ENCODE measurements around the gene SIGLEC1. TPM values are rescaled to one million over a fixed set of nuclear protein-coding genes. Genes with fewer than 3 reads are reported as not detected.

Gene SIGLEC1
- polyA plus RNA-seq, 10 donors = 3.1 to 8.0 (median 4.6) TPM

DNA sequence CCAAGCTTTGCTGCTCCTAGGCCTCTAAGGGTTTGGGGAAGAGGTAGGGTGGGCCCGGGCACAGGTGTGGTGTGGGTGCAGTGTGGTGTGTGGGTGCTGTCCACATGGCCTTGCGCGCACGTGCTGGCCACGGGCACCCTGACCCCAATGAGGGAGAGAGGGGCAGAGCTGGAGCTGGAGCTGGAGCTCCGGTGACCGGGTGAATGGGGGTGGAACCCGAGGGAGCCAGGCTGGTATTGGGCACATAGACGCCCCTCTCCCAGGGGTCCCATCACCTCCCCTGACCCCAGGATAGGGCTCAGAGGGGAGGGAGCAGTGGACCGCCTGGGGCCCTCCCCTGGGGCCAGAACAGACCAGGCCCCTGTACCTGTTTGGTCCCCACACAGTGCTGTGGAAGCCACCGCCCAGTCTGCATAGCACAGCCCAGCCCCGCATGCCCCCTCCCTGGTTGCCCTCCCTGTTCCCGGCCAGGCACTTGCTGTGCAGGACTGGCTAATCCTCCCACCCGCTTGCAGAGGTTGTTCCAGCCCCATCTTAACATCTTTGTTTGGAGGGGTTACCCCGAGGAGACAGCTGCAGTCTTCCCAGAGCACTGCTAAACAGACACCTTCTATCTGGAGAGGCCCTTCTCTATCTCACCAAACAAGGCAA lies 31.6 kb downstream of the SIGLEC1 start:
- DNase-seq = no peak

DNA sequence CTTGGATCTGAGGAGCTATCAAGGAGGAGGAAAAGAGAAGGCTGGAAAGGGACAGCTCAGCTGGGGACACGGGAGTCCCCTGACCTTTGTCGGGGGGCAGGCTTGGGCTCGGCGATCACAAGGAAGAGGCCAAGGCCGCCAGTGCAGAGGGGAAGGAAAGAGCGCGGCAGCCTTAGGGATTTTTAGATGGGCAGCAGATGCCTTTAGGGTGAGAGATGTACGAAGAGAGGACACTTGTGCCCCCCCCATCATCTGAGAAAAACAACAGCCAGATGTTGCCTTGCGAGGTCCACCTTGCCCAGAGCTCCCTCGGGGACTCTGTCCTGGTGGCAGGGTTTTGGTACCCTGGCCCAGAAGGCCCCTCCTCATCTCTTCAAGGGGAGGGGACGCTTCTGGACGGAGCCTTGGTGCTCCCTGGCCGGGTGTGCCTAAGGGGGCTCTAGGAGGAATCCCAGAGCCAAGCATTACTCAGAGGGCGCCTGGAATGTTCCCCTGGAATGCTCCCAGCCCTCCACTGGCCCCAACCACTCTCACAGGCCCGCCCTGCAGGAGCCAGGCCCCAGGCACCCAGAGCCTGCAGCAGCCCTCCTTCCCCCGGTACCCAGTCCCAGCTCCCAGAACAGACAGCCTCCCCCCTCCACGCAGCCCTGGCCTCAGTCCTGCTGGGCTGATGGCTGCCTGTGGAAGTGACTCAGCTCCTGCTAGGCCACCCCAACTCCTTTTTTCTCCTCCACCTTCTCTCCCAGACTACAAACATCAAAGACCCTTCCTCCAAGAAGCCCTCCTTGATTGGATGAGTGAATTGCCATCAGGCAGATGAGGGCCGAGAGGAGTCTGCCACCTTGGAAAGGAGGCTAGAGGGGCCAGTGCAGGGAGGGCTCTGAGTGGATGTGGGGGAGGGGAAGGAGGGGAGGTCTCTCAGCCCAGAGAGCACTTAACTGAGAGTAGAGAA lies 32.4 kb downstream of the SIGLEC1 start:
- peak in 2 of 3 donors; percentile 40 to 78 for DNase-seq

DNA sequence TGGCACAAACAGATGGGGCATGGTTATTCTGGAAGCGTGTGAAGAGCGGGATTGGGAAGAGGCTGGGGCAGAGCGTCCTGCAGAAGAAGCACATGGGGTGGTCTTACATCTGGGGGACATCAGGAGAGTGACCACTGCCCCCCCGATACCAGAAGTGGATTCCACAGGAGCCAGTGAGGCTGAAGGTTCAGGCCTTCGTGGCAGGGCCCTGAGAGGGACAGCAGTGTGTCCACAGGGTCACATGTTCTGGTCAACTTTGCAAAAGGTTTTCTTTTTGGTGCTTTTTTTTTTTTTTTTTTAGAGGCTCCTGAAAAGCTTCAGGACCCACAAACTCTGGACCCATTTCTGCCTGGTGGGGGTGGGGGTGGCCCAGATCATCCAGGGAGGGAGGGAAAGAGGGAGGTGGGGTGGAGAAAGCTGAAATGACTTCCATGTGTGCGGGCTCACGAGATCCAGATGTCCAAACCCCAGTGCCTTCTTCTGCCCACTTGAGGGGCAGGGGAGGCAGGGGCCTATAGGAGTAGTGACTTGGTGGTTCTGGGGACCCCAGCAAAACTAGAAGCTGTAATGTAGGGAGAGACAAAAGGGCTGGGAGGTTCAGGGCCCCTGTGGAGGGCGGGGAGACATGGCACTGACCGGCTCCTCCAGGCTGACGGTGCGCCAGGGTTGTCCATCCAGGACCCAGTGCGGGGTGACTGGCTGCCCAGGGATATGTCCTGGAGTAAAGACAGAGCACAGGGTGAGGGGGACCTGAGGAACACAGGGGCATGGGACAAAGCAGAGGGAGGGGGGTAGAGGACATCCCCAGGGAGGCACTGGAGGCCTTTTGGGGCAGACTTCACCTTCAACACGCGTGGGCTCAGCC lies 33.3 kb downstream of the SIGLEC1 start:
- peak in 2 of 3 donors; percentile 35 to 60 for DNase-seq

DNA sequence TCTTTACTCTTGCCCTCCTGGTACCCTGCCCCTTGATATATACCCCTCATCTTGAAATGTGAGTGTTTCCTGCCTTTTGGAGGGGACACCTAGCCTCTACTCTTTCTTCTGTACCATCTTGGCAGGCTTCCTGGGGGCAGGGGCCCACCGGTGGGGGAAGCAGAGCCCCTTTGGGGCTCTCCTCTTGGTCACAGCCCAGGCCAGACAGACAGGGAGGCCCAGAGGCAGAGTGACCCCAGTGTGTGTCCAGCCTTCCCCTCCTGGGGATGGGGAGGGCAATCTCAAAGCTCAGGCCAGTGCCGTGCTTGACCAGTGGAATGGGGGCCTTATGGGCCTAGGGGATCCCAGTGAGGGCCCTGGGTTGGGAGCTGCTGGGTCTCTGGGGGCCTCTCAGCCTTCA lies 34.2 kb downstream of the SIGLEC1 start:
- DNase-seq = no peak

DNA sequence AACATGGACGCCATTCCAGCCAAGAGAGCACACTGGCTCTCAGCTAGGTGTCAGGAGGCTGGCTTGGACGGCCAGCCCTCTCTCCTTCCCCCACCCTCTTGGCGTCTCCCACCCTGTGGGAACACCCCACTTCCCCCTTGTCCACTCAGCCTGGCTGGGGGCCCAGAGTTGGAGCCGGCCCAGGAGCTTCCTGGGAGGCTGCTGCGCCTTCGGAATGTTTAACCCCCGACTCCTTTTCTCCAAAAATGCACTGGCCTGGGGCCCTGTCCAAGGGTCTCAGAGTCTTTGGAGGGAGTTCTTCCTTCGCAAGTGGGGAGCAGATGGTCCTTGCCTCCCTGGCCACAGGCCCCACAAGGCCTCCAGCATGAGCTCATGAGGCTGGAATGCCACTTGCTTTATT lies 34.7 kb downstream of the SIGLEC1 start:
- DNase-seq = peak in 2 of 3 donors; percentile 76 to 91

DNA sequence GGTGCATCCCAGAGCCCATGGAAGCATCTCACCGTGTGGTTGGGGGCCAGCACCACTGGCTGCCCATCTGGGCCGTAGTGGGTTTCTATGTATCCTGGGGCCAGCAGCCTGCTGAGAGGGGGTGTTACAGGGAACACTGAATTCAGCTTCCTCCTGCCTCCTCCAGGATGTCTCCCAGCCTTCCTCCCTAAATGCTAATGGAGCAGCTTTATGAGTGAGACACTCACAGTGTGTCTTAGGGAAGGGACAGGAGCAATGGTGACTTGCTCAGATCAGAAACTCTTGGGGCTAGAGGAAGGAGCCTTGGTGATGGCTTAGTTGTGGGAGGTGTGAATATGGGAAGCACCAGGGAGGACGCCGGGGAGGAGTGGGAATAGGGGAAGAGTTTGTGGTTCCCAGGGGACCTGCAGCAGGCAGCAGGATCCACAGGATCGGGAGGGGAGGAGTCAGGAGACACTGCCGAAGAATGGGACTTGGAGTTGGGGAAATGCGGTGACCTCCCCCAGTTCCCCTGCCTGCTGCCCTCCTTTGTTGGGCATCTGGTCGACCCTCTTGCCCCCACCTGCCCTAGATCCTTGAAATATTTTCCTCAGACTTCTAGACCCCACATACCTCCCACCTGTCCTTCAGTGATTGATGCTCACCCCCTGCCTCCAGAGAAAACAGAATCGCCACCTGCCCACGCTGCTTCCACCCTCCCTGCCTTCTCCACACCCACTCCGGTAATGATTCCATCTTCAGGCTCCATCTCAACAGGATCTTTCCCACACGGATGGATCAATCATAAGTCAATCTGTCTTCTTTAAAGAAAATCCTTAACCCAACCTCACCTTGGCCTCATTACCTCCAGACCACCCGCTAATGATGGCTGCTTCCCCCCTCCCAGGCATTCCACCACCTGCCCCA lies 37.2 kb downstream of the SIGLEC1 start:
- DNase-seq = no peak

DNA sequence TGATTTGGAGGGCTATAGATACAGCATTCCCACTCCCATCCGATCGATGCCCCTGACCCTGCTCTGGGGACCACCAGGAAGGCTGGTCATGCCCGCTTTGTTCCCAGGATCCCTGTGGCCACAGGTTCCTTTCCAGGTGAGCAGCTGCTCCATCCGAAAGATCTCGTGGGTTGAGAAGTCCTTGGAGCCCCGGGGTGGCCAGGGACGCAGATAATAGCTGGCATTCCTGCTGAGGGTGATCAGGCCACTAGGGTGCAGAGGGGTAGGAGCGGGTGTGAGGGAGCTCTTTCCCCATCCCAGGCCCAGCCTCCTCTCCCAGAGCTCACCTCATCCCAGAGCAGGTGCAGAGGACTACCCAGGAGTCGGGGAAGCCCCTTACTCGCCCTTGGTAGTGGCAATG lies 38.0 kb downstream of the SIGLEC1 start:
- DNase-seq = no peak

DNA sequence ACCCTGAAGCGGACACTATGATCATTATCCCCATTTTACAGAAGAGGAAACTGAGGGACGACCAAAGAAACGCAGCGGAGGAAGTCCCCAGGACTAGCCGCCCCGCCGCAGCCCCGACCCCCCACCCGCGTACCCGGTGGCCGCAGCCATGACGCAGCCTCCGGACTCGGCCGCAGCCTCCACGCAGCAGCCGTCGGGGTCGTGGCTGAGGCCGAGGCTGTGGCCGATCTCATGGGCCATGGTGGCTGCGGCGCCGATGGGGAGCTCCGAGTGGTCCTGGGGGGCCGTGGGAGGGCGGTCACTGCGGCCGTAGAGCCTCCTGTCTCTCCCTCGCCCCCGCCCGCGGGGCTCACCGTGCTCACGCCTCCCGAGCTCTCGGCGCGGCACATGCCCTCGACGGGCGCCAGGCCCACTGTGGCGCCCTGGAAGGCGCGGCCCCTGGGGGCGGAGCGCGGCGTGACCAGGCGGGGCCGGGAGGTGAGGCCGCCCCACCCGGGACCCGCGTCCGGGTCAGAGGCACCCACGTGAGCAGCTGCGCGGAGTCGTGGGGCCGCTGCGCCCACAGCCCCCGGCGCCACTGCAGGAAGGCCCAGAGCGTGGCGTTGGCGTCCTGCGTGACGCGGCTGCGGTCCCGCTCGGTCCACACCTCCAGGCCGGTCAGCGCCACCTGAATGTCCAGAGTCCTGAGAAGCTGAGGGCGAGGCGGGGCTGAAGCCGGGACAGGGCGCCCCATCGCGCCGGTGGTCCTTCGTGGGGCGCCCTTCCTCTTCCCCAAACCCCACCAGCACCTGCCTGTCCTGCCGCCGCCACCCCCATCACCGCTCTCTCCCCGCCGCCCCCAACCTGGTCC lies 39.0 kb downstream of the SIGLEC1 start:
- DNase-seq = no peak

DNA sequence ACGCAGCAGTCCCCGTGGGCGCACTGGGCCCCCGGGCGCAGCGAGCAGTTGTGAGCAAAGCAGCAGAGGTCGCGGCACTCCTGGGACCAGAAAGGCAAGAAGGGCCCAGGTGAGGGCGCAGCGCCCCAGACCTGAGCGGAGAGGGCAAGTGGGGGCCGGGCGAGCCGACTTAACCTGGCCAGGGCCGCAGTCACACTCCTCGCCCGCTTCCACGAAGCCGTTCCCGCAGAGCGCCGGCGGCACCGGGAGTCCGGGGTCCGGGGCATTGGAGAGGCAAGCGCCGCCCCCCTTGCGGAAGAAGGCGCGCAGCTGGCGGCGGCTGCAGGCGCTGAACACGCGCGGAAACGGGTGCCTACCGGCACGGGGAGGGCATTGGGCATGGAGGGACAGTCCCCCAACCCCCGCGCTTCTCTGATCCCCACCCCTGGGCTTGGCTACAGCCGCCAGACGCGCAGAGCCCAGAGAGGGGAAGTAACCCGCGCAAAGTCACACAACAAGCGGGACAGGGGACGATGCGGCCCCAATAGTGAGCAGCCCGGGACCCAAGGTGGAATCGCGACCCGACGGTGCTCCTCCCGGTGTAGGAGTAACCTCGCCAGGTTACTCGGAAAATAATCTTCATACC lies 39.7 kb downstream of the SIGLEC1 start:
- DNase-seq = no peak

DNA sequence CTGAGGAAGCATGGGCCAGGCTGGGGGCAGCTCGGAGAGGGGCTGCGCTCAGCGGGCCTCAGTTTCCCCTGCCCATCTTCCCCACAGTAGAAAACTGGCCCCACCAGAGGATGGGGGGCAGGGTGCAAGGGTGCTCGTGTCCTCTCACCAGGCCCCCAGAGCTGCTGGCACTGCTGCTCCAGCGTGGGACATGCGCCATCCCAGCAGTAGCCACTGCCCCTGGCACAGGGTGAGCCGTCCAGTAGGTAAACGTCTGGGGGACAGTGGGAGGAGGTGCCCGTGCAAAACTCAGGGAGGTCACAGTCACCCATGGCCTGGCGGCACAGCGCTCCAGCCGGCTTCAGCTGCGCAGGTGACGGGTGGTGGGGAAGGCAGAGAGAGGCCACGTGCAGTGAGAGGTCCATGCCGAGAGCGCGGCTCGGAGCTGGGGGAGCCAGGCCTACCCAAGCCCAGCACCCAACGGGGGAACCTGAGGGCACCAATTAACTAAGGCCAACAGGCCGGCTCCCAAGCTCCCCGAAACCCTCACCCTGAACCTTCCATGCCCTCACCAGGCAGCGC lies 40.3 kb downstream of the SIGLEC1 start:
- DNase-seq = no peak

DNA sequence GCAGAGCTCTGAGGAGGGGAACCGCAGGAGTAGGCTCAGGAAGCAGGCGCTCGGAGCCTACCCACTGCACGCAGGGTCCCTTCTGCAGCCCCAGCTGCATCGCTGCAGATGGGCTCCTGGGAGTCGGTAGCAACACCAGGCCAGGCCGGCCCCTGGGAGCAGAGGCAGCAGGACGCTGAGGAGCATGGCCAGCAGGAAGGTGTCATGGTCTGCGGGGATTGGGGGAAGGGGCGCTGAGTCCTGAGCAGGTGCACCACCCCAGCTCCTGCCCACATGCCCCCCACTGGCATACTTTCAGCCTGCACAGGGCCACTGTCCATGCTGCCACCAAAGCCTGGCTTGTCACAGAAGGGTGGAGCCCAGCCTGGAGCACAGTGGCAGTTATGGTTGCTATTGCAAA lies 41.5 kb downstream of the SIGLEC1 start:
- DNase-seq = no peak

DNA sequence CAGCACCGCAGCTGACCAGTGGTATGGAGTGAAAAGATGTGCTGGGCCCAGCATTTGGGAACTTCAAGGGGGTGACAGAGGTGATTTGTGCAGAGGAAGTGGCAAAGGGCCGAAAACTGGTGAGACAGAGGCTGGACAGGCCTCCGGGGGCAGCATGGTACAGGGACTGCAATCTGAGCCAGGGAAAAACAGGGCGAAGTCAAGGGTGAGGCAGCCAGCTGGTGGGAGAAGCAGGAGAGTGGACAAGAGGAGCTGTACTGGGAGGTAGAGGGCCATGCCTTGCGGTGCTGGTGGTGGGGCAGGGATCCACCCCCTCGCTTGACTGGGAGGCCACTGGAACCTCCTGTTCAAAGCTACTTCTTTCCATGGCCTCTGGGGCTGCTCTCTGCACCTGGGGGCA lies 41.9 kb downstream of the SIGLEC1 start:
- peak in 1 of 3 donors; percentile 32 for DNase-seq

DNA sequence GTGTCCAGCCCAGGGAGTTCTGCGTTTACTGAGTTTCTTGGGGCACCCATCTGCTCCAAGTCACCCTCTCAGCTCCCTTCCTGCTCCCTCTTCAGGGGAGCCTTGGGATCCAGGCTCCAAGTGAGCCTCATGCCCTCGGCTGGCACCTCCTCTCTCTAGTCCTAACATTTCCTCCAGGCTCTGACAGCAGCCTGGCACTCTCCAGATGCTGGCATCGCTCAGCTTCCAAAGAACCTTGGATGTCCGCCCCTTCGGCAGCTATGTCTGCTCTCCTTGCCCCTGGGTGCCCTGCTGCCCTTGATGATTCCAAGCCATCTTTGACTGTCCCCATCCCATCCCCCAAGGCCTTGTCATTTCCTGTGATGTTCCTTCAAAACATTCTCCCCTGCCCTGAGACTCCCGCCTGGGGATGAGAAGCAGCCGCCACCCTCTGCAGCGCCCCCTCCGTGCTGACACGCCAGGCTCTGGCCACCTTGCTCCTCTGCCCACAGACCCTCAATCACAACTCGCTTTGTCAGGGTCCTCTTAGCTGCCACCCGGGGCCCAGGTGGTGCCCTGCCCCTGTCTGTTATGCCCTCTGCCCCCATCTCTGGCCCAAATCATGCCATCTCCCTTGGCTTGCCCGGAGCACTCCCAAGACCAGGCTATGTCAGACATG lies 42.6 kb downstream of the SIGLEC1 start:
- no peak for DNase-seq

DNA sequence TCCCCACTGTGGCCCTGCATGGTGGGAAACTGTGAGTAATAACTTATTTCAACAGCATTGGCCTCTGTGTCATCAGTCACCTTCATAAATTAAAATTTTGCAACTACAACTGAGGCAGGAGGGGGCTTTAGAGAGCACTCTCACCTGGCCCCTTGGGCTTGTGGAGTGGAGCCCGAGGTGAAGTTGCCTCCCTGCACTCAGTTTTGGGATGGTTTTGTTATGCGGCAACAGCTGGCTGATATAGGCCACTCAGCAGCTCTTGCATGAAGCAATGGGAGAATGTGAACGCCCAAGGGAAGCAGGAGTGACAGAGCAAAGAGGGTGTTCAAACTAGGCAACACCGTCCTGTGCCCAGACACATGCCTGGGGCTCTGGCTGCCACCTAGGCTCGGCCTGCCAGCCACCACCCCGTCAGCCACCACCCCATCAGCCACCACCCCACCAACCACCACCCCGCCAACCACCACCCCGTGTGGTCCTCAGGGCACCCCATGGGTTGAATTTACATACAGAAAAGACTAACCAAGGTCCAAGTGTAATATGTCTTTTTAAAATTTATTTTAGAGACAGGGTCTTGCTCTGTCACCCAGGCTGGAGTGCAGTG lies 44.9 kb downstream of the SIGLEC1 start:
- DNase-seq = no peak

DNA sequence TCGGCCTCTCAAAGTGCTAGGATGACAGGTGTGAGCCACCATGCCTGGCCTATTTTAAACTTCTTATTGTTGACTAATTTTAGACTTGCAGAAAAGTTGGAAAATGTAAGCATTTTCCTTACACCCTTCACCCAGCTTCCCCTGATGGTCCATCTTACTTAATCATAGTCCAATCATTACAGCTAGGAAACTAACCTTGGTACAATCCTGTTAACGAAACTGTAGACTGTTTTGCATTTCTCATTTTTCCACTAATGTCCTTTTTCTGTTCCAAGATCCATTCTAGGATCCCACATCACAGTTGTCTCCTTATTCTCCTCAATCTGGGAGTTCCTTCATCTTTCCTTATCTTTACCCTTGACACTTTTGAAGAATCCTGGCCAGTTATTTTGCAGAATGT lies 48.5 kb downstream of the SIGLEC1 start:
- DNase-seq = no peak

DNA sequence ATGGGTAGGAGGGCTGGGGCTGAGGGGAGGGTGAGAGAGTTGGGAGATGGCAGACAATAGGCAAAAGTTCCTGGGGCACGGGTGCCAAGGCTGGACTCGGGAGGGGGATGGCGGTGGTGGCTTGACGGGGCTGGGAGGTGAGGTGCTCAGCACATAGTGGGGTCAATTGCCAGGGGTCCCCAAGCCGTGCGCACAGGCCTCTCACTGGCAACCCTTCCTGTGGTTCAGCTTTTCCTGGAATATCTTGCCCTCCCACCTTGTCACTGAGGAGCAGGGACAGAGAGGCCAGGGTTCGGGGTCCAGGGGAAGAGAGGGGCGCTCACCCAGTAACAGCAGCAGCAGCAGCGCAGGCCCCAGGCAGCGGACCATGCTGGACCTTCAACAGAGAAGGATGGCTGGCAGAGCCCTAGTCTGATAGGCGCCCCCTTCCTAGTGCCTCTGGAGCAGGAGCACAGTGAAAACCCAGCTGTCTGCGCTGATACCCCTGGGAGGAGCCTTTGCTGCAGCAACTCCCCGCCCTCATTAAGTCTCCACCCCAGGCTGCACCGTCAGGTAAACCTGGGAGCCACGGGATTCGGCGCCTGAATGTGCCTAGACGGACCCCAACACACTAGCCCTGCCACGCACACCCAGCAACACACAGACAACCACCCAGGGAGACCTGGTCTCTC lies 49.2 kb downstream of the SIGLEC1 start, which contains the start of gene GFRA4:
GFRA4 (minus strand) TSS at position 369 of the 671 bp plus-strand sequence; CDS start at position 369, 0 bp downstream.
- DNase-seq = no peak
